HAP-1 (cell line): Measurements from ENCODE around the gene FPR3.

Experiments used
- DNase-seq, 2 experiments: peaks; one replicate each; pipeline ENCODE4 v3.0.0-alpha.2; 2016 to 2020; ENCODE audit warnings: low spot score in 2 of 2
- H3K27me3 ChIP-seq: fragments of 250-450 bp; sonication (Bioruptor Pico); 2 replicates; pipeline ENCODE4 v1.5.1; 2020; ENCODE audit warnings: low read depth, mild to moderate bottlenecking, moderate library complexity
- H3K36me3 ChIP-seq: fragments of 250-450 bp; sonication (Bioruptor Pico); replicated peaks from 2 replicates; pipeline ENCODE4 v1.5.1; 2020; ENCODE audit warnings: mild to moderate bottlenecking
- H3K4me1 ChIP-seq: fragments of 250-450 bp; sonication (Bioruptor Pico); 2 replicates; pipeline ENCODE4 v1.5.1; 2020; ENCODE audit warnings: mild to moderate bottlenecking
- H3K4me3 ChIP-seq: fragments of 250-450 bp; sonication (Bioruptor Pico); 2 replicates; pipeline ENCODE4 v1.5.1; 2020; ENCODE audit warnings: mild to moderate bottlenecking, moderate library complexity
- H3K9me3 ChIP-seq: fragments of 250-450 bp; sonication (Bioruptor Pico); 2 replicates; pipeline ENCODE4 v1.5.1; 2020; ENCODE audit warnings: mild to moderate bottlenecking, moderate library complexity
- in situ Hi-C: fragments of 300-500 bp; cut with MboI; formaldehyde crosslinking; loops from 3 replicates; pipeline ENCODE4 v1.14.3; 2020; ENCODE audit warnings: low sequenced_read_pairs, inconsistent platforms, mixed read lengths

The FPR3 gene

DNA sequence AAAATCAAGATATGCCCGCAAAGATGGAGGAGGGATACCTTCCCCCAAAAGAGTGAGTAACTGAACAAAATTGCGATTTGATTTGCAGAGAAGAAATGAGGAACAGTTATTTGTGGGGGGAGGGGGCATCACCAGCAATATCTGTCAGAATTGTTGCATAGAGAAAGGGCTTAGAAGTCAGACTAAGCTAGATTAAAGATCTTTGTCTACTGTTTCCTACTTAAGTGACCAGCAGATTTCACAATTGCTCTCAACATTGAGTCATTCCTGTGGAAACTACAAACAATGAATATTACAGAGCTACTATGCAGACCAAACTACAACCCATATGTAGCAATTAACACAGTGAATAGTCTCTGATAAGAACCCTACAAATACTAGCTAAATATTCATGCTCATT is 27.4 kb downstream of the FPR3 start:
- Histone ChIP-seq H3K4me3 (no peak overlapping the region), H3K27me3 (no peaks in the 10 kb centered on the region), H3K4me1 (no peaks in the 10 kb centered on the region), H3K9me3 (no peaks in the 10 kb centered on the region), H3K36me3 (no peaks in the 10 kb centered on the region)
- in situ Hi-C loops: no loop called here
- no peak for DNase-seq

- Histone ChIP-seq H3K36me3 (no peaks in the 10 kb centered on the region), H3K4me3 (no peak overlapping the region), H3K9me3 (no peaks in the 10 kb centered on the region), H3K27me3 (no peaks in the 10 kb centered on the region), H3K4me1 (no peaks in the 10 kb centered on the region)
- in situ Hi-C loops: no loop called here
- no peak for DNase-seq
Observed at GRCh38 chr19:51822946-51823345, 28.0 kb downstream of the FPR3 start.

DNA sequence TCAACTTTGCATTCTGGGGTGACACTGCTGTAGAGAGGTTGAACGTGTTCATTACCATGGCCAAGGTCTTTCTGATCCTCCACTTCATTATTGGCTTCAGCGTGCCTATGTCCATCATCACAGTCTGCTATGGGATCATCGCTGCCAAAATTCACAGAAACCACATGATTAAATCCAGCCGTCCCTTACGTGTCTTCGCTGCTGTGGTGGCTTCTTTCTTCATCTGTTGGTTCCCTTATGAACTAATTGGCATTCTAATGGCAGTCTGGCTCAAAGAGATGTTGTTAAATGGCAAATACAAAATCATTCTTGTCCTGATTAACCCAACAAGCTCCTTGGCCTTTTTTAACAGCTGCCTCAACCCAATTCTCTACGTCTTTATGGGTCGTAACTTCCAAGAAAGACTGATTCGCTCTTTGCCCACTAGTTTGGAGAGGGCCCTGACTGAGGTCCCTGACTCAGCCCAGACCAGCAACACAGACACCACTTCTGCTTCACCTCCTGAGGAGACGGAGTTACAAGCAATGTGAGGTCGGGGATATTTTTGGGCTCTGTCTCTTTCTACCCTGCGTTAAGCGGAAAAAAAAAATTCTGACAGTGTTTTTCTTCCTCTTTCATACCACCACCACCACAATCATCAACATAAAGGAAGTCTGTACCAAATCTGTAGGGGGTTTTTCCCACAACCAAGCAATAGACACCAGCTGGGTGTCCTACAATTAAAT is 29.5 kb downstream of the FPR3 start:
- H3K27me3 ChIP-seq: no peaks in the 10 kb centered on the region
- no peaks in the 10 kb centered on the region for H3K36me3 ChIP-seq
- H3K9me3 ChIP-seq: no peaks in the 10 kb centered on the region
- DNase-seq: no peak
- in situ Hi-C loops: no loop called here
- H3K4me1 ChIP-seq: no peaks in the 10 kb centered on the region
- H3K4me3 ChIP-seq: no peak overlapping the region

DNA sequence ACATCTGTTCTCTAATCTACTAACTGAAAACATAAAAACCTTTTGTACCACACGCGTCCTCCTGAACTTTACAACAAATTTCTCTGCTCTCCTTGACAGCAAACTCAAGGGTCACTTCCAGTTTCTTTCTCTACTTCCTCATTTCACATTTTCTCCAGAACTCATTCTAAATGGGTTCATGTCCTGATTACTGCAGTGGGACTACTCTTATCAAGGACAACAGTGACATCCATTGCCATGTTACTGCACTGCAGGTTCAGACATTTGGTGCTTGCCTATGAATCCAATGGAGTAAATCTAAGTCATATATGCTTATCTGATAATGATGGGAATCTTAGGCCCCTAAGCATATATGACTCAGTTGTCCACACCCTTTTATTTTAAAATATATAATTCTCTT is 35.3 kb downstream of the FPR3 start:
- no peaks in the 10 kb centered on the region for H3K4me1 ChIP-seq
- no peaks in the 10 kb centered on the region for H3K27me3 ChIP-seq
- no peak overlapping the region for H3K4me3 ChIP-seq
- in situ Hi-C loops: no loop called here
- no peak for DNase-seq
- H3K36me3 ChIP-seq: no peaks in the 10 kb centered on the region
- H3K9me3 ChIP-seq: no peaks in the 10 kb centered on the region

- Histone ChIP-seq H3K9me3 (no peaks in the 10 kb centered on the region), H3K36me3 (no peaks in the 10 kb centered on the region), H3K27me3 (no peaks in the 10 kb centered on the region), H3K4me3 (no peak overlapping the region), H3K4me1 (no peaks in the 10 kb centered on the region)
- in situ Hi-C loops: no loop called here
- no peak for DNase-seq
Observed at GRCh38 chr19:51837145-51837544, 42.2 kb downstream of the FPR3 start.

GRCh38 chr19:51861870-51862622 is 67.1 kb downstream of the FPR3 start:
- peaks cover 22% of the 10 kb centered on the region for H3K9me3 ChIP-seq
- no peaks in the 10 kb centered on the region for H3K4me1 ChIP-seq
- no peaks in the 10 kb centered on the region for H3K27me3 ChIP-seq
- in situ Hi-C loops: no loop called here
- DNase-seq: no peak
- H3K36me3 ChIP-seq: no peaks in the 10 kb centered on the region
- H3K4me3 ChIP-seq: no peak overlapping the region

DNA sequence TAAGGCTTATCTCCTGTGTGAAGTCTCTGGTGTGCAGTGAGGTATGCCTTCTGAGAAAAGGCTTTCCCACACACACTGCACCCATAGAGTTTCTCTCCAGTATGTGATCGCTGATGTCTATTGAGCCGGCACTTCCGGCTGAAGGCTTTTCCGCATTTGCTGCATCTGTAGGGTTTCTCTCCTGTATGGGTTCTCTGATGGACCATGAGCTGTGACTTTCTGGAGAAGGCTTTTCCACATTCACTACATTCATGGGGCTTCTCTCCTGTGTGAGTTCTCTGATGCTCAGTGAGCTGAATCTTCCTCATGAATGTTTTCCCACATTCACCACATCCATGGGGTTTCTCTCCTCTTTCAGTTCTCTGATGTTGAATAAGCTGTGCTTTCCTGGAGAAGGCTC is 78.1 kb downstream of the FPR3 start:
- DNase-seq: no peak
- peaks cover 8% of the 10 kb centered on the region for H3K36me3 ChIP-seq
- no peaks in the 10 kb centered on the region for H3K4me1 ChIP-seq
- H3K4me3 ChIP-seq: no peak overlapping the region
- in situ Hi-C loops: no loop called here
- no peaks in the 10 kb centered on the region for H3K27me3 ChIP-seq
- peaks cover 8% of the 10 kb centered on the region for H3K9me3 ChIP-seq
